Ishikawa (cell line): ENCODE measurements around the gene PPP3R1.

Source experiments
- CEBPB ChIP-seq: IDR thresholded peaks from 2 replicates; pipeline ENCODE4 v1.6.1; 2012
- CREB1 ChIP-seq: IDR thresholded peaks from 2 replicates; pipeline ENCODE4 v1.6.1; 2012; ENCODE audit warnings: low read depth
- EP300 ChIP-seq: IDR thresholded peaks from 2 replicates; pipeline ENCODE4 v1.6.1; 2012; ENCODE audit warnings: borderline replicate concordance
- FOXM1 ChIP-seq: IDR thresholded peaks from 2 replicates; pipeline ENCODE4 v1.6.1; 2012; ENCODE audit warnings: low read depth, borderline replicate concordance
- NFIC ChIP-seq: IDR thresholded peaks from 2 replicates; pipeline ENCODE4 v1.6.1; 2012
- RAD21 ChIP-seq: IDR thresholded peaks from 2 replicates; pipeline ENCODE4 v1.6.1; 2012; ENCODE audit warnings: low read depth
- REST ChIP-seq: IDR thresholded peaks from 2 replicates; pipeline ENCODE4 v1.6.1; 2012; ENCODE audit warnings: low read depth, mild to moderate bottlenecking
- TAF1 ChIP-seq: IDR thresholded peaks from 2 replicates; pipeline ENCODE4 v1.6.1; 2012; ENCODE audit warnings: low read depth, mild to moderate bottlenecking
- TCF12 ChIP-seq: IDR thresholded peaks from 2 replicates; pipeline ENCODE4 v1.6.1; 2012; ENCODE audit warnings: low read depth
- TEAD4 ChIP-seq: IDR thresholded peaks from 2 replicates; pipeline ENCODE4 v1.6.1; 2012
- USF1 ChIP-seq: IDR thresholded peaks from 2 replicates; pipeline ENCODE4 v1.6.1; 2012
- YY1 ChIP-seq: IDR thresholded peaks from 2 replicates; pipeline ENCODE4 v1.6.1; 2012; ENCODE audit warnings: low read depth
- ZBTB7A ChIP-seq: IDR thresholded peaks from 2 replicates; pipeline ENCODE4 v1.6.1; 2012; ENCODE audit warnings: low read depth
- TF ChIP-seq, protein P1 (sequence below): IDR thresholded peaks from 2 replicates; pipeline ENCODE4 v1.6.1; 2012

- TF ChIP-seq YY1 (no peak), REST (no peak), TCF12 (no peak), RAD21 (no peak), EP300 (no peak), CEBPB (no peak), TAF1 (no peak), FOXM1 (no peak), NFIC (no peak), CREB1 (no peak), TEAD4 (no peak), USF1 (no peak), ZBTB7A (no peak)
- TF ChIP-seq, protein P1, sequence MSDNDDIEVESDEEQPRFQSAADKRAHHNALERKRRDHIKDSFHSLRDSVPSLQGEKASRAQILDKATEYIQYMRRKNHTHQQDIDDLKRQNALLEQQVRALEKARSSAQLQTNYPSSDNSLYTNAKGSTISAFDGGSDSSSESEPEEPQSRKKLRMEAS, result no peak
These were observed 28.9 kb downstream of the PPP3R1 start for GRCh38 chr2:68223419-68223818.
